ENCODE results near the gene PRR5L.

Gene PRR5L

GRCh38 chr11:36400766-36401455, 104.8 kb downstream of the PRR5L start:
- Histone ChIP-seq H3K36me3 (ENCODE audit: control insufficient read depth in 2 of 2, insufficient read depth in 1 of 2, low read length in 2 of 2) (no peaks in the 10 kb centered on the region), H3K27ac (ENCODE audit: extremely low read depth, low read depth, low read length) (no peak overlapping the region), H3K4me1 (ENCODE audit: control insufficient read depth, insufficient read depth, low read length) (no peaks in the 10 kb centered on the region), H3K9me3 (ENCODE audit: control insufficient read depth, insufficient read depth, low read depth, low read length) (no peaks in the 10 kb centered on the region), H3K4me3 (ENCODE audit: low read depth, low read length) (no peak overlapping the region)
- TF ChIP-seq ZNF16 (tag by site-specific recombination; IDR thresholded peaks at IDR 0.05; ENCODE audit: low read depth), result no peak
- no peak for TF ChIP-seq ZFP37 (tag by site-specific recombination; IDR thresholded peaks at IDR 0.05)
- TF ChIP-seq HOXA7 (CRISPR knock-in tag; IDR thresholded peaks at IDR 0.05; ENCODE audit: borderline replicate concordance), result no peak
- no peak for TF ChIP-seq ZBTB49 (tag by site-specific recombination; IDR thresholded peaks at IDR 0.05; ENCODE audit: low read depth)
- TF ChIP-seq ZNF184 (tag by site-specific recombination; IDR thresholded peaks at IDR 0.05), result no peak
- no peak for TF ChIP-seq ZNF629 (tag by site-specific recombination; IDR thresholded peaks at IDR 0.05)
- TF ChIP-seq ZNF549 (tag by site-specific recombination; IDR thresholded peaks at IDR 0.05), result no peak
- TF ChIP-seq ZNF449 (tag by site-specific recombination; IDR thresholded peaks at IDR 0.05), result no peak
- TF ChIP-seq ZNF777 (tag by site-specific recombination; IDR thresholded peaks at IDR 0.05; ENCODE audit: borderline replicate concordance), result no peak
- no peak for TF ChIP-seq MEIS1 (CRISPR knock-in tag; IDR thresholded peaks at IDR 0.05; ENCODE audit: borderline replicate concordance)
- no peak for TF ChIP-seq ZNF426 (tag by site-specific recombination; IDR thresholded peaks at IDR 0.05)
- TF ChIP-seq ZNF558 (tag by site-specific recombination; IDR thresholded peaks at IDR 0.05), result no peak
- no peak for TF ChIP-seq ZNF510 (tag by site-specific recombination; IDR thresholded peaks at IDR 0.05; ENCODE audit: insufficient replicate concordance)
- TF ChIP-seq ZNF341 (tag by site-specific recombination; IDR thresholded peaks at IDR 0.05; ENCODE audit: low read depth), result no peak
- TF ChIP-seq ZNF266 (tag by site-specific recombination; IDR thresholded peaks at IDR 0.05; ENCODE audit: low read depth), result no peak
- TF ChIP-seq REPIN1 (tag by site-specific recombination; IDR thresholded peaks at IDR 0.05; ENCODE audit: low read depth), result no peak
- TF ChIP-seq, protein P1, sequence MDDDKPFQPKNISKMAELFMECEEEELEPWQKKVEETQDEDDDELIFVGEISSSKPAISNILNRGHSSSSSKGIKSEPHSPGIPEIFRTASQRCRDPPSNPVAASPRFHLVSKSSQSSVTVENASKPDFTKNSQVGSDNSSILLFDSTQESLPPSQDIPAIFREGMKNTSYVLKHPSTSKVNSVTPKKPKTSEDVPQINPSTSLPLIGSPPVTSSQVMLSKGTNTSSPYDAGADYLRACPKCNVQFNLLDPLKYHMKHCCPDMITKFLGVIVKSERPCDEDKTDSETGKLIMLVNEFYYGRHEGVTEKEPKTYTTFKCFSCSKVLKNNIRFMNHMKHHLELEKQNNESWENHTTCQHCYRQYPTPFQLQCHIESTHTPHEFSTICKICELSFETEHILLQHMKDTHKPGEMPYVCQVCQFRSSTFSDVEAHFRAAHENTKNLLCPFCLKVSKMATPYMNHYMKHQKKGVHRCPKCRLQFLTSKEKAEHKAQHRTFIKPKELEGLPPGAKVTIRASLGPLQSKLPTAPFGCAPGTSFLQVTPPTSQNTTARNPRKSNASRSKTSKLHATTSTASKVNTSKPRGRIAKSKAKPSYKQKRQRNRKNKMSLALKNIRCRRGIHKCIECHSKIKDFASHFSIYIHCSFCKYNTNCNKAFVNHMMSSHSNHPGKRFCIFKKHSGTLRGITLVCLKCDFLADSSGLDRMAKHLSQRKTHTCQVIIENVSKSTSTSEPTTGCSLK (tag by site-specific recombination; IDR thresholded peaks at IDR 0.05), result no peak
- TF ChIP-seq ZNF146 (tag by site-specific recombination; IDR thresholded peaks at IDR 0.05), result no peak
- no peak for TF ChIP-seq ZNF114 (tag by site-specific recombination; IDR thresholded peaks at IDR 0.05)
- ChIA-PET POLR2A (no interaction called here), CTCF (interaction anchor here (0.7 to 1.1 kb wide), 2 partner anchors 68 to 108 kb away, joined by 3 to 5 read pairs; no protein-coding TSS in a partner anchor)

All from HEK293 (cell line).